Chondrocyte (in vitro differentiated cells): ENCODE results near the gene RBM4B. TPM values are rescaled to one million over a fixed set of nuclear protein-coding genes. Genes with fewer than 3 reads are reported as not detected.

Experiments
- DNase-seq: peaks from one replicate; pipeline ENCODE4 v3.0.0; 2021; ENCODE audit warnings: mixed read lengths, low spot score
- H3K27ac Mint-ChIP-seq: one replicate; pipeline ENCODE4 v1.8.0; 2021; ENCODE audit warnings: mild to moderate bottlenecking, moderate library complexity, mixed read lengths; ENCODE audit not compliant: unreplicated experiment
- H3K27me3 Mint-ChIP-seq: 2 replicates; pipeline ENCODE4 v1.8.0; 2021; ENCODE audit warnings: low read depth, mixed read lengths
- H3K36me3 Mint-ChIP-seq: 2 replicates; pipeline ENCODE4 v1.8.0; 2021; ENCODE audit warnings: low read depth, mixed read lengths
- H3K4me1 Mint-ChIP-seq: 2 replicates; pipeline ENCODE4 v1.8.0; 2021; ENCODE audit warnings: low read depth, mild to moderate bottlenecking, mixed read lengths
- H3K4me3 Mint-ChIP-seq: one replicate; pipeline ENCODE4 v1.8.0; 2021; ENCODE audit warnings: mild to moderate bottlenecking, moderate library complexity, mixed read lengths; ENCODE audit not compliant: unreplicated experiment
- H3K9me3 Mint-ChIP-seq: 2 replicates; pipeline ENCODE4 v1.8.0; 2021; ENCODE audit warnings: low read depth, mixed read lengths
- CTCF ChIP-seq: fragments of 200-600 bp; sonication (generic); IDR thresholded peaks from 2 replicates; pipeline ENCODE4 v1.5.0; 2021; ENCODE audit warnings: antibody characterized with exemption, mild to moderate bottlenecking, moderate library complexity
- total RNA-seq: library from RNA; stranded (reverse); gene quantifications from 3 replicates; pipeline ENCODE4 v1.2.1, GENCODE V29; 2021

Gene RBM4B
- total RNA-seq, 1 donor from 2014 or later = 19.6 TPM

GRCh38 chr11:66663741-66664296 is 13.9 kb downstream of the RBM4B start:
- Mint-ChIP-seq H3K4me3 (no peak overlapping the region), H3K4me1 (peaks cover 4% of the 10 kb centered on the region), H3K27ac (no peak overlapping the region), H3K27me3 (no peaks in the 10 kb centered on the region), H3K9me3 (no peaks in the 10 kb centered on the region), H3K36me3 (peaks cover 24% of the 10 kb centered on the region)
- DNase-seq = no peak
- no peak for TF ChIP-seq CTCF

DNA sequence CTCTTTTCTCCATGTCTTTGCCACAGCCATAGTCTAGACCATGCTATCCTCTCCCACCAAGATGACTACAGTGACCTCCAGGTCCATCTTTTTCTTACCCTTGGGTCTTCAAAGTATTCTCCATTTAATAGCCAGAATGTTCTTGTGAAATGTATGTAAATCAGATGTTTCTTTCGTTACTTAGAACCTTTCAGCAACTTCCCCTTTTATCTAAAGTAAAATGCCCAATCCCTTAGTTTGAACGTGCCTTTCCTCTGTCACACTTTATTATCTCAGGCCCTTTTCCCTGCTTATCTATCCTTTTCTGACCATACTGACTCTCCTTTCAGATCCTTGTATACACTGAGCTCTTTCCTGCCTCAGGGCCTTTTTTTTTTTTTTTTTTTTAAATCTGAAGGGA is 17.9 kb downstream of the RBM4B start:
- Mint-ChIP-seq H3K4me3 (no peak overlapping the region), H3K27ac (peak overlapping the region; percentile 55), H3K36me3 (peaks cover 11% of the 10 kb centered on the region), H3K27me3 (no peaks in the 10 kb centered on the region), H3K4me1 (peaks cover 4% of the 10 kb centered on the region), H3K9me3 (no peaks in the 10 kb centered on the region)
- TF ChIP-seq CTCF = no peak
- DNase-seq = no peak

DNA sequence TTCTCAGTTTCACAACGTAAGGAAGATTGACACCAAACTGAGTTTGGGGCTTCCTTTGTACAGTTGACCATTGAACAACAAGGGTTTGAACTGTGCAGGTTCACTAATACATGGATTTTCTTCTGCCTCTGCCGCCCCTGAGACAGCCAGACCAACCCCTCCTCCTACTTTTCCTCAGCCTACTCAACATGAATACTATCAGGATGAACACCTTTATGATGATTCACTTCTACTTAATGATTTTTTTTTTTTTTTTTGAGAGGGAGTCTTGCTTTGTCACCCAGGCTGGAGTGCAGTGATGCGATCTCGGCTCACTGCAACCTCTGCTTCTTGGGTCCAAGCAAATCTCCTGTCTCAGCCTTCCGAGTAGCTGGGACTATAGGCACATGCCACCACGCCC is 24.6 kb downstream of the RBM4B start:
- Mint-ChIP-seq H3K27me3 (no peaks in the 10 kb centered on the region), H3K36me3 (peaks cover 10% of the 10 kb centered on the region), H3K4me3 (no peak overlapping the region), H3K4me1 (no peaks in the 10 kb centered on the region), H3K9me3 (no peaks in the 10 kb centered on the region), H3K27ac (no peak overlapping the region)
- no peak for TF ChIP-seq CTCF
- DNase-seq = no peak

DNA sequence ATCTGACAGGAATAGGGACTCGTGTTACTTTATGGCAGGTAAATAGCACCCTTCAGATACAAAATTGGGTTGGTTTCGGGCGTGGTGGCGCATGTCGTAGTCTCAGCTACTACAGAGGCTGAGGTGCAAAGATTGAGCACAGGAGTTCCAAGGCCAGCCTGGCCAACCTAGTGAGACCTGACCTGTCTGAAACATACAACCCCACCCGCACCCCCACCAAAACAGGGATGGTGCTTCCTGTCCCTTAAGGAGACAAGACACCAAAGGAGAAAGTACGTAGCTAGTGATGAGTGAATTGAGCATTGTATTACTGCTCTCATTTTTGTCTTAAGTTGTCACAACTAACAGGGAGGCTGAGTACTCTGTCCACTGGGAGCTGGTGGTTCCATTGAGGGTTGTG is 25.0 kb downstream of the RBM4B start:
- TF ChIP-seq CTCF = no peak
- H3K36me3 Mint-ChIP-seq = peaks cover 11% of the 10 kb centered on the region
- H3K27ac Mint-ChIP-seq = peak overlapping the region; percentile 53

DNA sequence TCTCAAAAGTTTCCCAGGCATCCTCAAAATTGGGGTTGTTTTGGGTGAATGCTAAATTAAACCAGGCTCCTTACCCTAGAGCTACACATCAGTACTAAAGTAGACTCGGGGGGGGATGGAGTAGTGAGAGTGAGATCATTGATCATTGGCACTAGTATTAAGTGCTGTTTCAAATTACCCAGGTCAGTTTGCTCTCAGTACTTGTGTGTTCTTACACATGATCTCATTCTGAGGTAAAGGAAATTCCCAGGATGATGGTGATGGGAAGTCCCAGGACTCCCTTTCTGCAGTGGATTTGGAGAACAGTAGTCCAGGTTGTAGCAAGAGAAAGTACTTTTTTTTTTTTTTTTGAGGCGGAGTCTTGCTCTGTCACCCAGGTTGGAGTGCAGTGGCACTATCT is 26.7 kb downstream of the RBM4B start:
- Mint-ChIP-seq H3K9me3 (no peaks in the 10 kb centered on the region), H3K27me3 (no peaks in the 10 kb centered on the region), H3K36me3 (peaks cover 26% of the 10 kb centered on the region), H3K4me1 (peaks cover 8% of the 10 kb centered on the region), H3K4me3 (no peak overlapping the region), H3K27ac (no peak overlapping the region)
- no peak for DNase-seq
- no peak for TF ChIP-seq CTCF

More for the DNA sequence above, 25.0 kb downstream of the RBM4B start:
- Mint-ChIP-seq H3K4me1 (peaks cover under 1% of the 10 kb centered on the region), H3K4me3 (no peak overlapping the region), H3K27me3 (no peaks in the 10 kb centered on the region), H3K9me3 (no peaks in the 10 kb centered on the region)
- no peak for DNase-seq
